Measurements from ENCODE around the gene NUP205.

DNA sequence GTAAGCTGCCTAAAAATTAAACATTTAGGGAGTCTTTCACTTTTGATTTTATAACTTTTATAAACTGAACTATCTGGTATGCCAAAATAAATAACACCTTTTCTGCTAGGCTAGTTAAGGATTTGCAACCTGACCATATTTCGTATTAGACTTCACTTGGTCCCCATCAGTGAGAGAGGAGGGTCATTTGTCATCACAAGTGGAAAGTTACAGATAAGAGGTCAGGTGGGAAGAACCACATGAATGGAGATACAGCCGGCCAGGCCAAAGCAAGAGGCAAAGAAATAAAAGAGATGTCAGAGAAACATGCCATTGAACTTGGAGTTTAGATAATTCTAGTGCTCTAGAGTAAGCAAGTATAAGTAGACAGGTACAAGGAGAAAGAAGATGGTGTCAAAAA lies 60.1 kb downstream of the NUP205 start:
- TF ChIP-seq, protein P1, sequence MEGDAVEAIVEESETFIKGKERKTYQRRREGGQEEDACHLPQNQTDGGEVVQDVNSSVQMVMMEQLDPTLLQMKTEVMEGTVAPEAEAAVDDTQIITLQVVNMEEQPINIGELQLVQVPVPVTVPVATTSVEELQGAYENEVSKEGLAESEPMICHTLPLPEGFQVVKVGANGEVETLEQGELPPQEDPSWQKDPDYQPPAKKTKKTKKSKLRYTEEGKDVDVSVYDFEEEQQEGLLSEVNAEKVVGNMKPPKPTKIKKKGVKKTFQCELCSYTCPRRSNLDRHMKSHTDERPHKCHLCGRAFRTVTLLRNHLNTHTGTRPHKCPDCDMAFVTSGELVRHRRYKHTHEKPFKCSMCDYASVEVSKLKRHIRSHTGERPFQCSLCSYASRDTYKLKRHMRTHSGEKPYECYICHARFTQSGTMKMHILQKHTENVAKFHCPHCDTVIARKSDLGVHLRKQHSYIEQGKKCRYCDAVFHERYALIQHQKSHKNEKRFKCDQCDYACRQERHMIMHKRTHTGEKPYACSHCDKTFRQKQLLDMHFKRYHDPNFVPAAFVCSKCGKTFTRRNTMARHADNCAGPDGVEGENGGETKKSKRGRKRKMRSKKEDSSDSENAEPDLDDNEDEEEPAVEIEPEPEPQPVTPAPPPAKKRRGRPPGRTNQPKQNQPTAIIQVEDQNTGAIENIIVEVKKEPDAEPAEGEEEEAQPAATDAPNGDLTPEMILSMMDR (IDR thresholded peaks at IDR 0.05): no peak
- no peak for TF ChIP-seq POLR2A (IDR thresholded peaks at IDR 0.05)
